ENCODE data around the gene C5orf63. TPM values are rescaled to one million over a fixed set of nuclear protein-coding genes. Genes with fewer than 3 reads are reported as not detected.
A peak's percentile ranks its signal among the peaks of the same experiment; 100 is the strongest.

Gene C5orf63
- total and polyA plus RNA-seq, 2 experiments from 2014 or later: 6.8 to 10.5 TPM

DNA sequence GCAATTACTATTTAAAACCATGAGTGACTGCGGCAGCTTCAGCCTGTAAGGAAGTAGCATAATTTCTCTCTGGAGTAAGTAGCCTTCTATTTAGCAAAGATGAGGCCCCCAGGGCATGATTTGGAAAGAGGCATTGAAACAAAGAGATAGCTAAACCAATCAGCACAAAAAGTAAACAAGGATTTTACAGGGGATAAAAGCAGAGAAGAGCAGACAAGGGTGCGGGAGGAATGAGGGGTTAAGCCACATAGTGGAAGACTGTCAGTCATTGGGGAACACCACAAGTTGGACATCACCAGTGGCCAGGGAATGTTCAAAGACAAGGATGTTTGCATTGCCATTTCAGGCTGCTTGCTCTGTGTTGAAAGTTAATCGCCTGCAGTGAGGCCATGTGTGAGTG is 24.0 kb upstream of the C5orf63 start (continued):
- TF ChIP-seq, protein P1, sequence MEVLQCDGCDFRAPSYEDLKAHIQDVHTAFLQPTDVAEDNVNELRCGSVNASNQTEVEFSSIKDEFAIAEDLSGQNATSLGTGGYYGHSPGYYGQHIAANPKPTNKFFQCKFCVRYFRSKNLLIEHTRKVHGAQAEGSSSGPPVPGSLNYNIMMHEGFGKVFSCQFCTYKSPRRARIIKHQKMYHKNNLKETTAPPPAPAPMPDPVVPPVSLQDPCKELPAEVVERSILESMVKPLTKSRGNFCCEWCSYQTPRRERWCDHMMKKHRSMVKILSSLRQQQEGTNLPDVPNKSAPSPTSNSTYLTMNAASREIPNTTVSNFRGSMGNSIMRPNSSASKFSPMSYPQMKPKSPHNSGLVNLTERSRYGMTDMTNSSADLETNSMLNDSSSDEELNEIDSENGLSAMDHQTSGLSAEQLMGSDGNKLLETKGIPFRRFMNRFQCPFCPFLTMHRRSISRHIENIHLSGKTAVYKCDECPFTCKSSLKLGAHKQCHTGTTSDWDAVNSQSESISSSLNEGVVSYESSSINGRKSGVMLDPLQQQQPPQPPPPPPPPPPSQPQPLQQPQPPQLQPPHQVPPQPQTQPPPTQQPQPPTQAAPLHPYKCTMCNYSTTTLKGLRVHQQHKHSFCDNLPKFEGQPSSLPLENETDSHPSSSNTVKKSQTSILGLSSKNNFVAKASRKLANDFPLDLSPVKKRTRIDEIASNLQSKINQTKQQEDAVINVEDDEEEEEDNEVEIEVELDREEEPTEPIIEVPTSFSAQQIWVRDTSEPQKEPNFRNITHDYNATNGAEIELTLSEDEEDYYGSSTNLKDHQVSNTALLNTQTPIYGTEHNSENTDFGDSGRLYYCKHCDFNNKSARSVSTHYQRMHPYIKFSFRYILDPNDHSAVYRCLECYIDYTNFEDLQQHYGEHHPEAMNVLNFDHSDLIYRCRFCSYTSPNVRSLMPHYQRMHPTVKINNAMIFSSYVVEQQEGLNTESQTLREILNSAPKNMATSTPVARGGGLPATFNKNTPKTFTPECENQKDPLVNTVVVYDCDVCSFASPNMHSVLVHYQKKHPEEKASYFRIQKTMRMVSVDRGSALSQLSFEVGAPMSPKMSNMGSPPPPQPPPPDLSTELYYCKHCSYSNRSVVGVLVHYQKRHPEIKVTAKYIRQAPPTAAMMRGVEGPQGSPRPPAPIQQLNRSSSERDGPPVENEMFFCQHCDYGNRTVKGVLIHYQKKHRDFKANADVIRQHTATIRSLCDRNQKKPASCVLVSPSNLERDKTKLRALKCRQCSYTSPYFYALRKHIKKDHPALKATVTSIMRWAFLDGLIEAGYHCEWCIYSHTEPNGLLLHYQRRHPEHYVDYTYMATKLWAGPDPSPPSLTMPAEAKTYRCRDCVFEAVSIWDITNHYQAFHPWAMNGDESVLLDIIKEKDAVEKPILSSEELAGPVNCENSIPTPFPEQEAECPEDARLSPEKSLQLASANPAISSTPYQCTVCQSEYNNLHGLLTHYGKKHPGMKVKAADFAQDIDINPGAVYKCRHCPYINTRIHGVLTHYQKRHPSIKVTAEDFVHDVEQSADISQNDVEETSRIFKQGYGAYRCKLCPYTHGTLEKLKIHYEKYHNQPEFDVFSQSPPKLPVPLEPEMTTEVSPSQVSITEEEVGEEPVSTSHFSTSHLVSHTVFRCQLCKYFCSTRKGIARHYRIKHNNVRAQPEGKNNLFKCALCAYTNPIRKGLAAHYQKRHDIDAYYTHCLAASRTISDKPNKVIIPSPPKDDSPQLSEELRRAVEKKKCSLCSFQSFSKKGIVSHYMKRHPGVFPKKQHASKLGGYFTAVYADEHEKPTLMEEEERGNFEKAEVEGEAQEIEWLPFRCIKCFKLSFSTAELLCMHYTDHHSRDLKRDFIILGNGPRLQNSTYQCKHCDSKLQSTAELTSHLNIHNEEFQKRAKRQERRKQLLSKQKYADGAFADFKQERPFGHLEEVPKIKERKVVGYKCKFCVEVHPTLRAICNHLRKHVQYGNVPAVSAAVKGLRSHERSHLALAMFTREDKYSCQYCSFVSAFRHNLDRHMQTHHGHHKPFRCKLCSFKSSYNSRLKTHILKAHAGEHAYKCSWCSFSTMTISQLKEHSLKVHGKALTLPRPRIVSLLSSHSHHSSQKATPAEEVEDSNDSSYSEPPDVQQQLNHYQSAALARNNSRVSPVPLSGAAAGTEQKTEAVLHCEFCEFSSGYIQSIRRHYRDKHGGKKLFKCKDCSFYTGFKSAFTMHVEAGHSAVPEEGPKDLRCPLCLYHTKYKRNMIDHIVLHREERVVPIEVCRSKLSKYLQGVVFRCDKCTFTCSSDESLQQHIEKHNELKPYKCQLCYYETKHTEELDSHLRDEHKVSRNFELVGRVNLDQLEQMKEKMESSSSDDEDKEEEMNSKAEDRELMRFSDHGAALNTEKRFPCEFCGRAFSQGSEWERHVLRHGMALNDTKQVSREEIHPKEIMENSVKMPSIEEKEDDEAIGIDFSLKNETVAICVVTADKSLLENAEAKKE (CRISPR knock-in tag; IDR thresholded peaks at IDR 0.05): no peak
- no peak for TF ChIP-seq JUNB (IDR thresholded peaks at IDR 0.05; ENCODE audit: unreplicated experiment)

DNA sequence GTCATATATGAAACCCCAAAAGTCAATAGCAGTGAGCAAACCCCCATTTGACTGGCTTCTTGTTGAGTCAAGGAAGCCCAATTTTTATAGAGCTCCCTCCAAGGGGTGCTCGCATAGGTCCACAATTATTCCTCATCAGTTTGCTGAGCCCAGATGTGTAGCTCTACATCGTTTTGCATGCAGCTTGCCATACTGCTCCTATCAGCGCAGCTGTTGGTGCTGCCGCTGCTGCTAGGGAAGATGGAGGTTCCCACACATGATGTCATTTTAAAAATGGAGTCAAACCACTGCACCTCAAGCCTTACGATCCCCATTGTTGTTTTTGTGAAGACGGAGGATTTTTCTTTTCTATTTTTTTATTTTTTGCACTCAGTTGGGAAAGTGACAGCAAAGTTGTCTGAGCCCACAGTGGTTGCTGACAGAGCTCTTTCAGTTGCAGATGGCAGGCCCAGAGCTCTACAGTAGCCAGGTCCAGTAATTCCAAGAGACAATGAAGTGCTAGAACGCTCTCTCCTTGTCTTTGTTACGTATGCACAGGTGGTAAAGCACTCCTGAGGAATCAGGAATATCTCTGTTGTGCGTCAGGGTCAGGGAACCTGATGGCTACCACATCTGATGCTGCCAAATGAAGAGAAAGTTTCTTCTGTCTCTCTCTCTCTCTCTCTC is 23.2 kb upstream of the C5orf63 start:
- no peaks in the 10 kb centered on the region for H3K36me3 ChIP-seq (ENCODE audit: insufficient read depth)
- H3K27ac ChIP-seq (ENCODE audit: low read depth): peak overlapping the region; percentile 12; the same call in 1 of the 2 replicates
- H3K27ac Mint-ChIP-seq: peak overlapping the region; percentile 44; the same call in 1 of the 2 replicates
- no peak overlapping the region for H3K4me3 ChIP-seq
- no peak for TF ChIP-seq CREB1 (CRISPR knock-in tag; IDR thresholded peaks at IDR 0.05; ENCODE audit: low read depth)
- TF ChIP-seq, protein P1 (CRISPR knock-in tag; IDR thresholded peaks at IDR 0.05): peak; percentile 63; the same call in 1 of the 2 replicates
- H3K9me3 Mint-ChIP-seq: no peaks in the 10 kb centered on the region
- peak overlapping the region; percentile 7 for H3K4me2 ChIP-seq
- no peaks in the 10 kb centered on the region for H4K20me1 ChIP-seq (replicated peaks; ENCODE audit: insufficient read depth)
- H3K4me1 Mint-ChIP-seq: peaks cover 47% of the 10 kb centered on the region
- peak; percentile 84 for ATAC-seq
- 0 out of 2 replicates have a peak, but pooled peaks cover 4% of the 10 kb centered on the region for H3K9me2 ChIP-seq (ENCODE audit: insufficient read depth)
- peak; percentile 63 for DNase-seq (ENCODE audit: low spot score)
- H3F3A ChIP-seq (replicated peaks; ENCODE audit: low read depth): 0 out of 2 replicates have a peak, but pooled peaks cover 3% of the 10 kb centered on the region
- H3K27me3 ChIP-seq (ENCODE audit: insufficient read depth): no peaks in the 10 kb centered on the region
- H3K4me3 Mint-ChIP-seq: peak overlapping the region; percentile 32; the same call in 2 of the 3 replicates
- H3K27me3 Mint-ChIP-seq (ENCODE audit: insufficient read depth, low read depth, poor library complexity): peaks cover 6% of the 10 kb centered on the region
- peaks cover 45% of the 10 kb centered on the region for H3K4me1 ChIP-seq (ENCODE audit: insufficient read depth)
- no peak overlapping the region for H2AFZ ChIP-seq
- H3K79me2 ChIP-seq (replicated peaks; ENCODE audit: insufficient read depth): no peaks in the 10 kb centered on the region
- H3K36me3 Mint-ChIP-seq (ENCODE audit: low read depth): no peaks in the 10 kb centered on the region
